WERI-Rb-1 (cell line): ENCODE results near the gene MMD2.

Source experiments
- DNase-seq: peaks from one replicate; pipeline ENCODE4 v3.0.0-alpha.2; 2020
- H3K27ac ChIP-seq: fragments of 250-450 bp; sonication (Bioruptor Pico); 2 replicates; pipeline ENCODE4 v1.5.1; 2020; ENCODE audit warnings: mild to moderate bottlenecking, moderate library complexity
- H3K27me3 ChIP-seq: fragments of 250-450 bp; sonication (Bioruptor Pico); 2 replicates; pipeline ENCODE4 v1.5.1; 2021; ENCODE audit warnings: mild to moderate bottlenecking, low read depth, moderate library complexity; ENCODE audit not compliant: insufficient read depth, severe bottlenecking
- H3K36me3 ChIP-seq: fragments of 250-450 bp; sonication (Bioruptor Pico); 2 replicates; pipeline ENCODE4 v1.5.1; 2020; ENCODE audit warnings: mild to moderate bottlenecking, moderate library complexity
- H3K4me3 ChIP-seq: 2 replicates; pipeline ENCODE4 v1.5.1; 2011; ENCODE audit warnings: low read depth, mild to moderate bottlenecking, control low read depth, low read length
- H3K9me3 ChIP-seq: fragments of 250-450 bp; sonication (Bioruptor Pico); 2 replicates; pipeline ENCODE4 v1.5.1; 2021; ENCODE audit warnings: mild to moderate bottlenecking, moderate library complexity; ENCODE audit not compliant: severe bottlenecking
- TF ChIP-seq, protein P1 (sequence below): IDR thresholded peaks from 2 replicates; pipeline ENCODE4 v1.5.1; 2011; ENCODE audit warnings: low read depth, mild to moderate bottlenecking, control low read depth, inconsistent platforms, low read length

MMD2 gene

DNA sequence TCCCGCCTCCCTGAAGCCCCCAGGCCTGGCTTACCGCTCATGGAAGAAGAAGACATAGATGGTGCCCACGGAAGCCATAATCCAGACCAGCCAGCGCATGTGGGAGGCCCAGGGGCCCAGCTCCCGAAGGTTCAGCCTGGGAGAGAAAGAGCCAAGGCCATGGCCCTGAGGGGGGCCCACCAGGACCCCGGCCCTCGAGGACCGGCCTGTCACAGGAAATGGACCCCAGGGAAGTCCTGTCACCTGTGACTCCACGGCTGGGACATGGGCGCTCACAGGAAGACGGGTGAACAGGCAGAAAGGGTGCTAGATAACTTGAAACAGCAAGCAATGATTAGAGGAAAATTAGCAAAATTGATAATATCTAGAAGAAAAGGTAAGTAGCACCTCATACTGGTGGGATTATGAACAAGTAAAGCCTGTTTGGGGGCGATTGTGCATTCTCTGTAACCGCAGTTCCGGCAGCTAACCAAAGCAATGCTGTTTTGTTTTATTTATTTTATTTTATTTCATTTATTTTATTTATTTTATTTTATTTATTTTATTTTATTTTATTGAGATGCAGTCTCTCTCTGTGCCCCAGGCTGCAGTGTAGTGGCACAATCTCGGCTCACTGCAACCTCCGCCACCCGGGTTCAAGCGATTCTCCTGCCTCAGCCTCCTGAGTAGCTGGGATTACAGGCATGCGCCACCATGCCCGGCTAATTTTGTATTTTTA lies 47.7 kb downstream of the MMD2 start:
- H3K36me3 ChIP-seq, result peaks cover 43% of the 10 kb centered on the region
- H3K27ac ChIP-seq, result no peak overlapping the region
- TF ChIP-seq, protein P1, sequence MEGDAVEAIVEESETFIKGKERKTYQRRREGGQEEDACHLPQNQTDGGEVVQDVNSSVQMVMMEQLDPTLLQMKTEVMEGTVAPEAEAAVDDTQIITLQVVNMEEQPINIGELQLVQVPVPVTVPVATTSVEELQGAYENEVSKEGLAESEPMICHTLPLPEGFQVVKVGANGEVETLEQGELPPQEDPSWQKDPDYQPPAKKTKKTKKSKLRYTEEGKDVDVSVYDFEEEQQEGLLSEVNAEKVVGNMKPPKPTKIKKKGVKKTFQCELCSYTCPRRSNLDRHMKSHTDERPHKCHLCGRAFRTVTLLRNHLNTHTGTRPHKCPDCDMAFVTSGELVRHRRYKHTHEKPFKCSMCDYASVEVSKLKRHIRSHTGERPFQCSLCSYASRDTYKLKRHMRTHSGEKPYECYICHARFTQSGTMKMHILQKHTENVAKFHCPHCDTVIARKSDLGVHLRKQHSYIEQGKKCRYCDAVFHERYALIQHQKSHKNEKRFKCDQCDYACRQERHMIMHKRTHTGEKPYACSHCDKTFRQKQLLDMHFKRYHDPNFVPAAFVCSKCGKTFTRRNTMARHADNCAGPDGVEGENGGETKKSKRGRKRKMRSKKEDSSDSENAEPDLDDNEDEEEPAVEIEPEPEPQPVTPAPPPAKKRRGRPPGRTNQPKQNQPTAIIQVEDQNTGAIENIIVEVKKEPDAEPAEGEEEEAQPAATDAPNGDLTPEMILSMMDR, result no peak
- H3K4me3 ChIP-seq, result no peak overlapping the region
- no peak for DNase-seq
- H3K9me3 ChIP-seq, result no peaks in the 10 kb centered on the region
- no peaks in the 10 kb centered on the region for H3K27me3 ChIP-seq

DNA sequence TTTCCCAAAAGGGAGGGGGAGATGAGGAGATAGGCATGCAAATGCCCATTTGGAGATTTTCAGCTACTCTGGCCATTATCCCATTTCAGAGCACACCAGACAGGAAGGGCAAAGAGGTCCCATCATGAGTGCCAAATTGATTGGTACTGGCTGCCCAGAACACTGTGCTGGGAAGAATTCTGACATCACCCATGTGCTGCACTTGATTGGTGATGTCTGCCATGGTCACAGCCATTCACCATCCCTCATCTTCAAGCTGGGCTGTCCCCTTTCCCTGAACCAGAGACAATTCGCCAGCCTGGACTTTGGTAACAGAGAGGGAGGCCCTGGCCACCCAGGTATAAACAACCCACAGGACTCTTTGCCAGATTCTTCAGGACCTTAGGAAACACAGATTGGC lies 52.3 kb downstream of the MMD2 start:
- Histone ChIP-seq H3K9me3 (no peaks in the 10 kb centered on the region), H3K4me3 (no peak overlapping the region), H3K36me3 (peaks cover 35% of the 10 kb centered on the region), H3K27ac (no peak overlapping the region), H3K27me3 (no peaks in the 10 kb centered on the region)
- TF ChIP-seq, protein P1, result no peak
- DNase-seq, result no peak

DNA sequence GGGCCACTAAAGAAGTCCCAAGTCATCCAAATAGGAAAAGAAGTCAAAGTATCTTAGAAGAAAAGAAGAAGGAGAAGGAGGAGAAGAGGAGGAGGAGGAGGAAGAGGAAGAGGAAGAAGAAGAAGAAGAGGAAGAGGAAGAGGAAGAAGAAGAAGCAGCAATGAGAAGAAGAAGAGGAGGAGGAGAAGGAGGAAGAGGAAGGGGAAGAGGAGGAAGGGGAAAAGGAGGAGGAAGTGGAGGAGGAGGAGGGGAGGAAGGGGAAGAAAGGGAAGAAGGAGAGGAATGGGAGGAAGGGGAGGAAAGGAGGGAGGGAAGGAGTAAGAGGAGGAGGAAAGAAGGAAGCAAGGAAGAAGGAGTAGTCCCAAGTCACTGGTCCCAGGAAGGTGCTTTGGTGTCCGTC lies 53.8 kb downstream of the MMD2 start:
- no peak for DNase-seq
- Histone ChIP-seq H3K9me3 (no peaks in the 10 kb centered on the region), H3K27me3 (no peaks in the 10 kb centered on the region), H3K36me3 (peaks cover 28% of the 10 kb centered on the region), H3K27ac (no peak overlapping the region), H3K4me3 (no peak overlapping the region)
- TF ChIP-seq, protein P1, result no peak

DNA sequence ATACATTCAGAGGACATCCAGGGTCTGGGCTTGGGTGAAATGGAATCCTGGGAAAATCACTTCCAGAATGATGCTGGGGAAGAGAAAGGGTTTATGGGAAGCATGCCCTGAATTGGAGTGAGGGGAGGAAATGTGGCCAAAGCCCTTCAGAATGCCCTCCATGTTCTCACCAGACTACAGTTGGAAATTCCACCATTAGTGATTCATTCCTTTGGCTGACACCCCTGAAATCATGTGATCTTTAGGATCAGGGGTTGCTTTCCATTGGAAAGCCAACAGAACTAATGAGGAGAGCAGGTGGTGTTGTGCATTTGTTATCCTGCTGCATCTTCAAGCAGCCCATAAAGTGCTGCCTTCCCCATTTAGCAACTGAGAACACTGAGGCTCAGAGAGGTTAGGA lies 54.6 kb downstream of the MMD2 start:
- Histone ChIP-seq H3K4me3 (no peak overlapping the region), H3K9me3 (no peaks in the 10 kb centered on the region), H3K27ac (no peak overlapping the region), H3K36me3 (peaks cover 21% of the 10 kb centered on the region), H3K27me3 (no peaks in the 10 kb centered on the region)
- TF ChIP-seq, protein P1, result no peak
- DNase-seq, result no peak

DNA sequence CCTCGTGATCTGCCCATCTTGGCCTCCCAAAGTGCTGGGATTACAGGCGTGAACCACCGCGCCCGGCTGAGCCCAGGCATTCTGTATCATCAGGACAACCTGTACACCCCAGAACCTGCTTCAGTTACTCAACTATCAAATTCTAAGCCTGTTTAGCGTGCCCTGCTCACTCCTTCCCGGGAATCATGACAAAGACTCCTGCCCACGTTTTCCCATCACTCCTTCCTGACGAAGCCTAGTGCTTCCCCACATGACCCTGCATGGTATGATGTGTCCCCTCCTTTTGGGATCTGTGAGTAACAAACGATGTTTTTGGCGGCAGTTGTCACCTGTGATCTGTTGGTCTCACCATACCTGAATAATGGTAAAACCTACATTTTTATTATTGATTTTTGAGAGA lies 63.2 kb downstream of the MMD2 start:
- H3K27ac ChIP-seq, result no peak overlapping the region
- H3K9me3 ChIP-seq, result no peaks in the 10 kb centered on the region
- H3K4me3 ChIP-seq, result no peak overlapping the region
- H3K36me3 ChIP-seq, result no peaks in the 10 kb centered on the region
- H3K27me3 ChIP-seq, result no peaks in the 10 kb centered on the region
- TF ChIP-seq, protein P1, result no peak
- DNase-seq, result no peak

DNA sequence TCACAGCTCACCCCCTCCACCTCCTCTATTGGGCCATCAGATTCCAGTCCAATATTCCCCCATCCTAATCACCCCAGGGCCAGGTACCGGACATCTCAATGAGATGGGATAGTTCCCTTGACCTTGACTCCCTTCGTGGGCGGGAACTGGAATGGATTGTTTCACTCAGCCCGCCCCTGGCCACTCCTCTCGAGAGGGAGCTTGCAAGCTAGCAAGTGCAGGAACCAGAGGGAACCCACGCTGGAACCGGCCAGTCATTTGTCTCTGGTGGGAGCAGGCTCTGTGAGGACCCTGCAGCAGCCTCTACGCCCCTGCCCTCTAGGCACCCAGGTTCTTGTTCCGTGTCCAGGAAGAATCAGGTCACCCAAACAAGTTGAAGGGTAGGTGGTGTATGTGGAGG lies 64.5 kb downstream of the MMD2 start:
- no peaks in the 10 kb centered on the region for H3K36me3 ChIP-seq
- TF ChIP-seq, protein P1, result no peak
- no peak for DNase-seq
- H3K4me3 ChIP-seq, result no peak overlapping the region
- H3K27ac ChIP-seq, result no peak overlapping the region
- no peaks in the 10 kb centered on the region for H3K27me3 ChIP-seq
- H3K9me3 ChIP-seq, result no peaks in the 10 kb centered on the region
